Ovary (tissue), 9 donors: ENCODE measurements around the gene ZNF358. TPM values are rescaled to one million over a fixed set of nuclear protein-coding genes. Genes with fewer than 3 reads are reported as not detected.

ENCODE experiments used
- DNase-seq, 5 donors: peaks; one replicate each; pipeline ENCODE4 v3.0.0-alpha.2; 2019 to 2020
- H3K27ac ChIP-seq, 2 donors: fragments of 200-600 bp; one replicate each; pipeline versions ENCODE4 v1.5.1 to v1.8.0; 2019 to 2022
- H3K27me3 ChIP-seq: fragments of 200-600 bp; one replicate; pipeline ENCODE4 v1.8.0; 2022
- H3K36me3 ChIP-seq: fragments of 200-600 bp; sonication (generic); one replicate; pipeline ENCODE4 v1.5.1; 2019
- H3K4me1 ChIP-seq: one replicate; pipeline ENCODE4 v1.8.1; 2013; ENCODE audit warnings: mild to moderate bottlenecking, moderate library complexity; ENCODE audit not compliant: insufficient read depth
- H3K4me3 ChIP-seq: fragments of 200-600 bp; sonication (generic); one replicate; pipeline ENCODE4 v1.5.1; 2017
- H3K9me3 ChIP-seq, 2 donors: fragments of 200-600 bp in 1 of 2; sonication (generic) in 1 of 2; one replicate each; pipeline versions ENCODE4 v1.5.1 to v1.8.1; 2013 to 2019; ENCODE audit warnings: mild to moderate bottlenecking in 1 of 2, moderate library complexity in 1 of 2
- CTCF ChIP-seq, 3 donors: fragments of 450-650 bp in 2 of 3; fragments of 200-600 bp in 1 of 3; IDR thresholded peaks; one replicate each; pipeline versions ENCODE4 v1.5.1 to v1.8.0; 2016 to 2022; ENCODE audit warnings: antibody characterized with exemption in 3 of 3, mild to moderate bottlenecking in 1 of 3
- EP300 ChIP-seq: sonication (generic); formaldehyde crosslinking; IDR thresholded peaks from one replicate; pipeline ENCODE4 v1.6.1; 2017; ENCODE audit warnings: antibody characterized with exemption
- POLR2A ChIP-seq: fragments of 450-650 bp; IDR thresholded peaks from one replicate; pipeline ENCODE4 v1.6.1; 2017; ENCODE audit warnings: antibody characterized with exemption, mild to moderate bottlenecking, moderate library complexity
- WGBS, 3 donors: extraction: QIAGEN DNeasy Blood & Tissue Kit in 1 of 3; methylation state at CpG; one replicate each; pipeline versions ENCODE4 v1.1.5 to v1.1.7; 2013 to 2017; 5-methylcytosine and 5-hydroxymethylcytosine counted together
- intact Hi-C, 4 donors: fragments of 100-400 bp; cut with DNase I; formaldehyde crosslinking; loops; one replicate each; pipeline versions ENCODE4 v1.11.0 to v1.15.1; 2022 to 2023
- polyA plus RNA-seq, 2 donors: library from polyadenylated mRNA; stranded (reverse); fragments of 200-250 nt in 1 of 2; fragments of 350-450 nt in 1 of 2; fragmentation: Illumina TruSeq in 1 of 2; extraction: RNeasy Lipid Tissue Mini Kit (QIAGEN cat#74804) in 1 of 2; gene quantifications; one replicate each; pipeline ENCODE4 v1.2.3, GENCODE V29; 2013 to 2014
- total RNA-seq, 7 donors: library from RNA; depleted of rRNA in 2 of 7; stranded (reverse); fragments of >200 nt in 2 of 7; fragmentation: NEBNext Ultra II Directional in 3 of 7; extraction: Animal tissue kit (Norgen Biotek cat#: 25700) in 3 of 7; gene quantifications; one replicate each; pipeline versions ENCODE4 v1.1.0 to v1.2.4, GENCODE V29; 2016 to 2023
- donor health status: DM: no; HTN: no; CAD: no; lungs with moderate emphysema.
- donor health status: DM: no; HTN: no; CAD: no.
- donor health status: Bipolar disorder and iron deficiency.
- donor health status: DM: yes; HTN: yes; CAD: no.
- donor health status: DM: no; HTN: no; CAD: no.
- donor health status: DM: yes; HTN: yes; CAD: no.

The ZNF358 gene
- total and polyA plus RNA-seq, 9 donors, result 9.2 to 112 (median 88.2) TPM

GRCh38 chr19:7529246-7529600, 13.3 kb downstream of the ZNF358 start:
- Histone ChIP-seq H3K27me3 (no peaks in the 10 kb centered on the region), H3K27ac (no peak overlapping the region), H3K36me3 (no peaks in the 10 kb centered on the region), H3K4me1 (peaks cover 2% of the 10 kb centered on the region), H3K4me3 (no peak overlapping the region), H3K9me3 (no peaks in the 10 kb centered on the region)
- peak in 1 of 5 donors; percentile 9 for DNase-seq
- WGBS, 3 donors, result 76 to 81% (median 77%) methylated on average over 15 of the region's 15 CpGs
- intact Hi-C loops, result loop anchor here in 1 of 4 donors (10.0 kb wide), 1 partner anchor 134 kb away; no protein-coding TSS in a partner anchor
- no peak for TF ChIP-seq CTCF (IDR thresholded peaks at IDR 0.05)
- TF ChIP-seq POLR2A, result no peak
- TF ChIP-seq EP300, result no peak

- intact Hi-C loops, result loop anchor here (5.0 to 10.0 kb wide), 3 partner anchors 43 to 425 kb away; partner anchors contain the start of gene PEX11G (in 1 of the 4)
- DNase-seq, result peak in 1 of 5 donors; percentile 9
- Histone ChIP-seq H3K9me3 (no peaks in the 10 kb centered on the region), H3K27ac (no peak overlapping the region), H3K36me3 (no peaks in the 10 kb centered on the region), H3K27me3 (no peaks in the 10 kb centered on the region), H3K4me3 (no peak overlapping the region), H3K4me1 (peaks cover 2% of the 10 kb centered on the region)
- no peak for TF ChIP-seq EP300
- 91 to 92% (median 92%) methylated on average over 32 to 33 of the region's 33 CpGs for WGBS, 3 donors
Observed at GRCh38 chr19:7529610-7530490, 13.9 kb downstream of the ZNF358 start.

GRCh38 chr19:7533281-7533885, 17.5 kb downstream of the ZNF358 start:
- TF ChIP-seq CTCF (IDR thresholded peaks at IDR 0.05) (no peak), EP300 (no peak), POLR2A (no peak)
- Histone ChIP-seq H3K9me3 (no peaks in the 10 kb centered on the region), H3K27me3 (no peaks in the 10 kb centered on the region), H3K4me1 (peaks cover 2% of the 10 kb centered on the region), H3K4me3 (peak overlapping the region; percentile 54), H3K27ac (peak overlapping the region; percentile 16 to 88), H3K36me3 (no peaks in the 10 kb centered on the region)
- DNase-seq, result peak; percentile 78 to 86 (median 84)
- intact Hi-C loops, result loop anchor here in 3 of 4 donors (5.0 to 10.0 kb wide), 3 partner anchors 46 to 429 kb away; partner anchors contain the start of gene PEX11G (in 1 of the 3)
- 13 to 17% (median 15%) methylated on average over 30 of the region's 30 CpGs for WGBS, 3 donors

GRCh38 chr19:7533925-7534480, 18.1 kb downstream of the ZNF358 start:
- no peaks in the 10 kb centered on the region for H3K9me3 ChIP-seq
- WGBS, 3 donors, result 0 to 1% (median 1%) methylated on average over 31 to 41 of the region's 41 CpGs
- no peaks in the 10 kb centered on the region for H3K27me3 ChIP-seq
- DNase-seq, result peak; percentile 85 to 91 (median 89)
- peaks cover 2% of the 10 kb centered on the region for H3K4me1 ChIP-seq
- H3K27ac ChIP-seq, result peak overlapping the region; percentile 76 to 88
- peak; percentile 61 for TF ChIP-seq POLR2A
- TF ChIP-seq EP300, result no peak
- no peaks in the 10 kb centered on the region for H3K36me3 ChIP-seq
- peak overlapping the region; percentile 54 for H3K4me3 ChIP-seq
- intact Hi-C loops, result loop anchor here in 3 of 4 donors (2.0 to 10.0 kb wide), 4 partner anchors 45 to 429 kb away; partner anchors contain the start of gene PEX11G (in 2 of the 3)

GRCh38 chr19:7534531-7535046, 18.7 kb downstream of the ZNF358 start:
- peak overlapping the region; percentile 54 for H3K4me3 ChIP-seq
- no peaks in the 10 kb centered on the region for H3K27me3 ChIP-seq
- peaks cover 2% of the 10 kb centered on the region for H3K4me1 ChIP-seq
- peak overlapping the region; percentile 76 to 88 for H3K27ac ChIP-seq
- DNase-seq, result peak; percentile 60 to 76 (median 64)
- TF ChIP-seq CTCF (IDR thresholded peaks at IDR 0.05) (no peak), EP300 (no peak), POLR2A (no peak)
- intact Hi-C loops, result loop anchor here in 3 of 4 donors (2.0 to 10.0 kb wide), 4 partner anchors 46 to 430 kb away; partner anchors contain the start of gene PEX11G (in 3 of the 3)
- no peaks in the 10 kb centered on the region for H3K9me3 ChIP-seq
- H3K36me3 ChIP-seq, result no peaks in the 10 kb centered on the region
- WGBS, 3 donors, result 0% methylated on average over 27 of the region's 27 CpGs
